ENCODE measurements around the gene CIBAR2.

GRCh38 chr16:85089525-85089924, 22.7 kb downstream of the CIBAR2 start:
- TF ChIP-seq, protein P1, sequence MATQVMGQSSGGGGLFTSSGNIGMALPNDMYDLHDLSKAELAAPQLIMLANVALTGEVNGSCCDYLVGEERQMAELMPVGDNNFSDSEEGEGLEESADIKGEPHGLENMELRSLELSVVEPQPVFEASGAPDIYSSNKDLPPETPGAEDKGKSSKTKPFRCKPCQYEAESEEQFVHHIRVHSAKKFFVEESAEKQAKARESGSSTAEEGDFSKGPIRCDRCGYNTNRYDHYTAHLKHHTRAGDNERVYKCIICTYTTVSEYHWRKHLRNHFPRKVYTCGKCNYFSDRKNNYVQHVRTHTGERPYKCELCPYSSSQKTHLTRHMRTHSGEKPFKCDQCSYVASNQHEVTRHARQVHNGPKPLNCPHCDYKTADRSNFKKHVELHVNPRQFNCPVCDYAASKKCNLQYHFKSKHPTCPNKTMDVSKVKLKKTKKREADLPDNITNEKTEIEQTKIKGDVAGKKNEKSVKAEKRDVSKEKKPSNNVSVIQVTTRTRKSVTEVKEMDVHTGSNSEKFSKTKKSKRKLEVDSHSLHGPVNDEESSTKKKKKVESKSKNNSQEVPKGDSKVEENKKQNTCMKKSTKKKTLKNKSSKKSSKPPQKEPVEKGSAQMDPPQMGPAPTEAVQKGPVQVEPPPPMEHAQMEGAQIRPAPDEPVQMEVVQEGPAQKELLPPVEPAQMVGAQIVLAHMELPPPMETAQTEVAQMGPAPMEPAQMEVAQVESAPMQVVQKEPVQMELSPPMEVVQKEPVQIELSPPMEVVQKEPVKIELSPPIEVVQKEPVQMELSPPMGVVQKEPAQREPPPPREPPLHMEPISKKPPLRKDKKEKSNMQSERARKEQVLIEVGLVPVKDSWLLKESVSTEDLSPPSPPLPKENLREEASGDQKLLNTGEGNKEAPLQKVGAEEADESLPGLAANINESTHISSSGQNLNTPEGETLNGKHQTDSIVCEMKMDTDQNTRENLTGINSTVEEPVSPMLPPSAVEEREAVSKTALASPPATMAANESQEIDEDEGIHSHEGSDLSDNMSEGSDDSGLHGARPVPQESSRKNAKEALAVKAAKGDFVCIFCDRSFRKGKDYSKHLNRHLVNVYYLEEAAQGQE (IDR thresholded peaks at IDR 0.05; ENCODE audit: insufficient read depth in 1 of 2, low read depth in 2 of 2, low read length in 2 of 2), result no peak
- no peak for TF ChIP-seq POLR2AphosphoS5 (IDR thresholded peaks at IDR 0.05; ENCODE audit: low read depth, low read length)
